GM10847 (cell line): ENCODE measurements around the gene ZNF428.

ENCODE experiments used
- POLR2A ChIP-seq: IDR thresholded peaks from 2 replicates; pipeline ENCODE4 v1.6.1; 2011; ENCODE audit not compliant: insufficient read length; ENCODE audit errors: extremely low read depth

Gene ZNF428

GRCh38 chr19:43628646-43629326, 9.4 kb upstream of the ZNF428 start:
- TF ChIP-seq POLR2A, result no peak

DNA sequence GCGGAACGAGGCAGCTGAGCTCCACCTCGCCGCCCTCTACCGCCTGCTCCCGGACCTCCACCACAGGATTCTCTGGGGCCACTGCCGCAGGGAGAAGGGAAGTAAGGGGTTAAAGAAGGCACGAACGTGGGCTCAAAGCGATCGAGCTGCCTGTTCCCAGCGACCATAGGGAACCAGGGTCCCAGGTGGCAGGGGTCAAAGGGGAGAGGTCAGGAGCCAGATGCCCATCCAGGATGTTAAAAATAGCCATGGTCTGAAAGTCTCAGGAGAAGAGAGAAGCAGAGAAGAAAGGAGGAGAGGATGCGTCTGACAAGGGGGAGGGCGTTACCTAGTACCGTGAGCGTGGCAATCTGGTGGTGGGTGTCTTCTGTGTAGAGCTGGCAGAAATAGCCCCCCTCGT, 7.4 kb upstream of the ZNF428 start:
- no peak for TF ChIP-seq POLR2A

- no peak for TF ChIP-seq POLR2A
Measured at GRCh38 chr19:43625918-43626579, 6.6 kb upstream of the ZNF428 start.

DNA sequence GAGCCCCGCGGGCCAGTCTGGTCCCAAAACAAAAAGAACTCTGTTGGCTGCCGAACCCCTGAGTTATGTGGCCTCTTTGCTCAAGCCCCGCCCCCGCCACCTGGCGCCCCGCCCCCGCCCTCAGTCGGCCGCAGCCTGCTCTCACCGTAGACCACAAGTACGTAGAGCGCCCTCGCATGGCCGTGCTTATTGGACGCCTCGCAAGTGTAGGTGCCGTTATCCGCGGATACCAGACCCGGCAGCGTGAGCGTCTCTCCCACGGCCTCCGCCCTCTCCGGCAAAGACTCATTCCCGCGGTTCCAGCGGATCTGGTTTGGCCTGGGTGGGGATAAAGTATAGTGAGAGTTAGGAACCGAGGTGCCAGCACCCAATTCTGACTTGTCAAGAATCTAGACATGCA, 5.5 kb upstream of the ZNF428 start:
- no peak for TF ChIP-seq POLR2A

GRCh38 chr19:43623889-43624670, 4.7 kb upstream of the ZNF428 start:
- no peak for TF ChIP-seq POLR2A

DNA sequence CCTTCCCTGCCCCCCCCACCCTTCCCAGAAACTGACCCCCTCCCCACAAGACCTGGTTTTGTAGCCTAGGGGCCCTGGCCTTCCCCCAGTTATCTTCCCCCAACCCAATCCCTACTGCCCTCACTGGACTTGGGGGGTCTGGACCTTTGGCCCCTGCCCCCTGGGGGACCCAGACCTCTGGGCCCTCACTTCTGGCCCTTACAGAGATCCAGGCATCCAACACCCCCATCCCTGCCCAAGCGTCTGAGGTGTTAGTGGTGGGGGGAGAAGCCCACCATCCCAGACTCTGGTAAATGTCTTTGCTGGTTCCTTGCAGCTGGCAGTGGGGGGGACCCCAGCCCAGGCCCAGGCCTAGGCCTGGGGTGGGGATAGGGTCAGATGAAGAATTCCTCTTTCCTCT, 3.5 kb upstream of the ZNF428 start:
- TF ChIP-seq POLR2A, result no peak

DNA sequence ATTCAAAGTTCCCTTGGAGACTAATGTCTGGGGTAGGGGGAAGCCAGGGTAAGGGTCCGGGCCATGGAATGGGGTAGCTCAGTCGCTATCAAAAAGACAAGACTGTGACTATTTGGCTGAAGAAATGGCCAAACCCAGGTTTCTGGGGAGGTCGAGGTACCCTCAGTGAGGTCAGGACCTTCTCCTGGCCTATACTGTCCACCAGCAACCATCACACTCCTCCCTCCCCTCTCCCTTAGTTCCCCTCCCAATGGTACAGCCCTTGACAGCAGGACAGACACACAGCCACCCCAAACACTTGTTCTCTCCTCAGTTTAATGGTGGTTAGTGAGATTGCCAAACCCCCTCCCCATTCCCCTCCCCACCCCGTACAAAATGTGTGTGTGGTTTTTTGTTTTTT, 2.6 kb upstream of the ZNF428 start:
- no peak for TF ChIP-seq POLR2A

DNA sequence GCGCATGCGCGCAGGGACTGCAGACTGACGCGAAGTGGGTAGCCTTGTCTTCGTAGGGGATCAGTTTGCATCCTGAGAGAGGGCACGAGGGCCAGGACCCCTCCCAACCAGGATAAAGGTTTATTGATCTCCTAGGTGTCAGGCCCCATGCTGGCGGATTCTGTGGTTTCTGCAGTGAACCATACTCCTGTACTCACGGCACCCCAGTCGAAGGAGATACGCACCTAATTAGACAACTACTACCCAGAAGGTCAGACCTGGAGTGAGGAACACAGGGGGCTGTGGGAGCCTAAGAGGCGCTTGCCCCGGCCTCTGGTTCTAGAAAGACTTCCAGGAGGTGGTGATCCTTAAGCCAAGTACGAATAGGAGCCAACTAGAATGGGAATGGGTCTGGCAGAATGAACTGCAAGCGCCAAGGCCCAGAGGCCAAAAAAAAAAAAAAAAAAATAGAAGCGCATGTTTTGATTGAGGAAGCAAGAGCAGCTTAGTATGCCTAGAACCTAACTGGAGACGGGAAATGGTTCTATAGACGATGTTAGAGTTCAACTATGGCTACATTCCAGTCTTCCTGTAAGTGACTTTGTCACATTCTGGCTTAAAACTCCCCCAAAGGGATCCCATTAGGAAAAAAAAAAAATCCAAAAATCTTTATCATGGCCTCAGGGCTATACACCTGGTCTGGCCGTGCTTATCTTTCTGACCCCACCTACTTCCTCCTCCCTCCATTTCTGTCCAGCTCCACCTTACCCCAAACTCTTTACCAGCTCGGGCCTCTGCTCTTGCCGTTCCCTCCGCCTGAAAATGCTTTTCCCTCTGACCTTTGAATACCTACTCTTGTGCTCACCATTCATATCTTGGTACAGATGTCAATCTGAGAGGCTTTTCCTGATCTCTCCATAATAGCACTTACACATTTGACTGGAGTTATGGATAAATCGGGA, 902 bp upstream of the ZNF428 start:
- TF ChIP-seq POLR2A, result no peak

DNA sequence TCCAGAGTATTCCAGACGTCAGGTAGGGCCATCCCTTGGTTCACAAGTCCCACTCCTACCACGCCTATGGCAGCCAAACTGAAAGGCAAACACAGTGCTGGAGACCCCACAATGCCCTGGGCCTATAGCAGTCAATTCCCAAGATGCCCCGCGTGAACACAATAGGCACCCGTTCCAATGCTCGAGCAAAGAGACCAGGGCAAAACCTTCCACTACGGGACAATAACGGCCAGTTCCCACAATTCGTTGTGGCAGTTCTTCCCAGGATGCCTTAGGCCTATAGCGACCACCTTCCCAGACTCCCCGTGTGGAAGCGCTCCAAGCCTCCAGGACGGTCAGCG, 538 bp downstream of the ZNF428 start:
- TF ChIP-seq POLR2A, result no peak

DNA sequence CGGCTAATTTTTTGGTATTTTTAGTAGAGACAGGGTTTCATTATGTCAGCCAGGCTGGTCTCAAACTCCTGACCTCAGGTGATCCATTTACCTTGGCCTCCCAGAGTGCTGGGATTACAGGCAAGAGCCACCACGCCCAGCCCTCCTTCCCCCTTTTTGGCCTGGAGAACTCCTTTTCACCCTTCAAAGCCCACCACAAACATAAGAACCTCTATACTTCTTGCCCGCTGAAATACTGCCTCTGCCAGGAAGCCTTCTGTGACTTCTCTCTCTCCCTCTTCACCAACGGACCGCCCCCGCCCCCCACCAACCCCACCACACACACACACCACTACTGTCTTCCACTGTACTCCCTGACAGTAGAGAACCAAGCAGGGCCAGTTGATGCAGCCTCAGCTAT, 2.5 kb downstream of the ZNF428 start:
- no peak for TF ChIP-seq POLR2A

DNA sequence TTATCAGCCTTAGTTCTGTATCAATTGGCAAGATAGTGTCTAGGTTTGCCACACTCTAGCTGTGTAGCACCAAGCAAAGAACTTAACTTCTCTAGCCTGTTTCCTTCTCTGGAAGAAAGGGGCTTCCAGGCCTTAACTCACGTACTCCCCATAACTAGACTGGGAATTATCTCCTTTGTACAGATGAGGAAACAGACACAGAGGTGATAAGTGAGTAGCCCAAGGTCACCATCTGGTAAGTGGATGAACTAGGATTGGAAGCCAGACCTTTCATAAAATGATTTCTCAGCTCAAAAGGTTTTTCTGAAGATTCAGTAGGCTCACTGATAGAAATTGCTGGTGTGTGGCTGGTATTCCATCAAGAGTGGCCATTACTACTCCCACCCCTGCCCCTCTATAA, 3.1 kb downstream of the ZNF428 start:
- no peak for TF ChIP-seq POLR2A

GRCh38 chr19:43612374-43612773, 7.1 kb downstream of the ZNF428 start:
- TF ChIP-seq POLR2A, result no peak

GRCh38 chr19:43611788-43612187, 7.6 kb downstream of the ZNF428 start, which contains the start of gene SRRM5:
TSS of gene SRRM5 (plus strand) at chr19:43612088. CDS start at chr19:43612122, 34 bp downstream.
- no peak for TF ChIP-seq POLR2A

DNA sequence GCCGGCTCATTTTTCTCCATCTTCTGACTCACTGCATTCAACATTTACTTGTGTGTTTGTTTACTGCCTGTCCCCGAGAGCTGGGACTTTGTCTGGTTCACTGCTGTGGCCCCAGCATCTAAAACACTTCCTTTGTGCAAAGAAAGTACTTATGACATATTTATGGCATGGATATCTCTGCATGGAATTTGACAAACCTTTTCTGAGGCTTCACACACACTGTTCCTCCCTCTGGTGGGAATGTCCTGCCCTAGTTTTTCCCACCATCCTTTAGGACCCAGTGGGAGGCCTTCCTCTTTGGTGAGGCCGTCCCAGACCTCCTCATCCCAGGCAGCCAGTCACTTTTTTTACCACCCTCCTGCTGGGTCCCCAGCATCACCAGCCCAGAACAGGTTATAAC, 8.9 kb downstream of the ZNF428 start:
- no peak for TF ChIP-seq POLR2A

GRCh38 chr19:43609872-43610271, 9.6 kb downstream of the ZNF428 start:
- no peak for TF ChIP-seq POLR2A
